ENCODE data around the gene RGS3.

The RGS3 gene

GRCh38 chr9:113514061-113514460 lies 50.5 kb downstream of the RGS3 start:
- DNase-seq, result no peak

GRCh38 chr9:113514748-113515147 lies 51.2 kb downstream of the RGS3 start:
- no peak for DNase-seq

- DNase-seq, result no peak
Observed at GRCh38 chr9:113515862-113516261, 52.3 kb downstream of the RGS3 start.

GRCh38 chr9:113516840-113517577 lies 53.5 kb downstream of the RGS3 start:
- no peak for DNase-seq

- DNase-seq, result no peak
Observed at GRCh38 chr9:113519426-113520108, 56.0 kb downstream of the RGS3 start.

GRCh38 chr9:113520109-113520642 lies 56.6 kb downstream of the RGS3 start:
- no peak for DNase-seq

- DNase-seq, result no peak
Observed at GRCh38 chr9:113521693-113522255, 58.2 kb downstream of the RGS3 start.

GRCh38 chr9:113522419-113522818 lies 58.9 kb downstream of the RGS3 start:
- DNase-seq, result no peak

GRCh38 chr9:113522858-113523257 lies 59.3 kb downstream of the RGS3 start:
- no peak for DNase-seq

- DNase-seq, result no peak
Observed at GRCh38 chr9:113523421-113524141, 60.1 kb downstream of the RGS3 start.

- no peak for DNase-seq
Observed at GRCh38 chr9:113524468-113524867, 60.9 kb downstream of the RGS3 start.

- no peak for DNase-seq
Observed at GRCh38 chr9:113525205-113525604, 61.7 kb downstream of the RGS3 start.

GRCh38 chr9:113525831-113526230 lies 62.3 kb downstream of the RGS3 start:
- no peak for DNase-seq

- DNase-seq, result no peak
Observed at GRCh38 chr9:113526231-113526746, 62.8 kb downstream of the RGS3 start.

- no peak for DNase-seq
Observed at GRCh38 chr9:113526841-113527240, 63.3 kb downstream of the RGS3 start.

GRCh38 chr9:113528088-113528487 lies 64.6 kb downstream of the RGS3 start:
- DNase-seq, result no peak

- DNase-seq, result no peak
Observed at GRCh38 chr9:113528811-113529210, 65.3 kb downstream of the RGS3 start.

GRCh38 chr9:113529336-113530009 lies 65.9 kb downstream of the RGS3 start:
- no peak for DNase-seq

GRCh38 chr9:113530022-113530635 lies 66.6 kb downstream of the RGS3 start:
- DNase-seq, result no peak

GRCh38 chr9:113530942-113531341 lies 67.4 kb downstream of the RGS3 start:
- no peak for DNase-seq

- no peak for DNase-seq
Observed at GRCh38 chr9:113531919-113532808, 68.6 kb downstream of the RGS3 start.

Measured in hematopoietic multipotent progenitor cell treated with erythropoietin and hydrocortisone succinate and interleukin-3 and kit ligand, for 8 days (in vitro differentiated cells).